ENCODE results near the gene KIAA0319L. TPM values are rescaled to one million over a fixed set of nuclear protein-coding genes. Genes with fewer than 3 reads are reported as not detected.

KIAA0319L gene
- total and polyA plus RNA-seq, 8 donors: 13.1 to 146 (median 39.1) TPM

GRCh38 chr1:35524106-35524505 is 33.1 kb downstream of the KIAA0319L start:
- 38 to 59% (median 52%) methylated on average over 2 of the region's 2 CpGs for WGBS, 5 donors
- peaks cover 0 to 9% (median 3%) of the 10 kb centered on the region in 4 donors for H3K4me1 ChIP-seq
- DNase-seq: peak in 1 of 2 donors; percentile 73
- no peak for TF ChIP-seq CTCF (IDR thresholded peaks at IDR 0.05)
- TF ChIP-seq POLR2A (IDR thresholded peaks at IDR 0.05): no peak
- no peak for TF ChIP-seq POLR2AphosphoS5 (IDR thresholded peaks at IDR 0.05)
- intact Hi-C loops (cut with DNase I; ENCODE audit: low total_unique reads): no loop called here
- no peaks in the 10 kb centered on the region for H3K9me3 ChIP-seq
- H3K27me3 ChIP-seq: no peaks in the 10 kb centered on the region
- H3K36me3 ChIP-seq: no peaks in the 10 kb centered on the region
- no peak overlapping the region for H3K4me3 ChIP-seq
- peak overlapping the region in 1 of 5 donors; percentile 4 for H3K27ac ChIP-seq

- WGBS, 5 donors: 49 to 65% (median 59%) methylated on average over 2 of the region's 2 CpGs
- intact Hi-C loops (cut with DNase I; ENCODE audit: low total_unique reads): no loop called here
- no peak for DNase-seq
- Histone ChIP-seq H3K36me3 (no peaks in the 10 kb centered on the region), H3K4me3 (no peak overlapping the region), H3K27me3 (no peaks in the 10 kb centered on the region), H3K9me3 (peaks cover 0 to 12% (median 0%) of the 10 kb centered on the region in 4 donors), H3K4me1 (peaks cover 0 to 9% (median 3%) of the 10 kb centered on the region in 4 donors), H3K27ac (no peak overlapping the region)
- TF ChIP-seq POLR2A (IDR thresholded peaks at IDR 0.05): no peak
- no peak for TF ChIP-seq CTCF (IDR thresholded peaks at IDR 0.05)
- no peak for TF ChIP-seq EP300 (IDR thresholded peaks at IDR 0.05)
- no peak for TF ChIP-seq POLR2AphosphoS5 (IDR thresholded peaks at IDR 0.05)
These were observed 37.8 kb downstream of the KIAA0319L start for GRCh38 chr1:35519432-35519831.

GRCh38 chr1:35518183-35518582 is 39.0 kb downstream of the KIAA0319L start:
- intact Hi-C loops (cut with DNase I; ENCODE audit: low total_unique reads): no loop called here
- Histone ChIP-seq H3K27ac (no peak overlapping the region), H3K36me3 (no peaks in the 10 kb centered on the region), H3K4me1 (peaks cover 0 to 9% (median 3%) of the 10 kb centered on the region in 4 donors), H3K9me3 (peaks cover 0 to 12% (median 0%) of the 10 kb centered on the region in 4 donors), H3K4me3 (no peak overlapping the region), H3K27me3 (no peaks in the 10 kb centered on the region)
- WGBS, 5 donors: 98 to 100% (median 99%) methylated on average over 3 of the region's 3 CpGs
- no peak for TF ChIP-seq POLR2A (IDR thresholded peaks at IDR 0.05)
- TF ChIP-seq CTCF (IDR thresholded peaks at IDR 0.05): no peak
- no peak for TF ChIP-seq EP300 (IDR thresholded peaks at IDR 0.05)
- no peak for TF ChIP-seq POLR2AphosphoS5 (IDR thresholded peaks at IDR 0.05)
- DNase-seq: no peak

GRCh38 chr1:35511305-35511704 is 45.9 kb downstream of the KIAA0319L start:
- 93 to 100% (median 98%) methylated on average over 2 of the region's 2 CpGs for WGBS, 5 donors
- Histone ChIP-seq H3K36me3 (peaks cover 0 to 8% (median 7%) of the 10 kb centered on the region in 4 donors), H3K27ac (no peak overlapping the region), H3K27me3 (no peaks in the 10 kb centered on the region), H3K4me3 (no peak overlapping the region), H3K9me3 (peaks cover 0 to 7% (median 0%) of the 10 kb centered on the region in 4 donors), H3K4me1 (peaks cover 13 to 37% (median 30%) of the 10 kb centered on the region in 4 donors)
- TF ChIP-seq EP300 (IDR thresholded peaks at IDR 0.05) (no peak), POLR2A (IDR thresholded peaks at IDR 0.05) (no peak), POLR2AphosphoS5 (IDR thresholded peaks at IDR 0.05) (no peak), CTCF (IDR thresholded peaks at IDR 0.05) (no peak)
- no peak for DNase-seq
- intact Hi-C loops (cut with DNase I; ENCODE audit: low total_unique reads): no loop called here

All from stomach (tissue), 9 donors.